K562 (cell line): ENCODE results near the gene CCDC28B.

ENCODE experiments used
- MYC ChIP-seq, 2 experiments: fragments of 250-450 bp in 1 of 2; sonication (Bioruptor Pico) in 1 of 2; IDR thresholded peaks; 2 replicates each; pipeline versions ENCODE4 v1.5.1 to v1.6.1; 2012 to 2021; ENCODE audit warnings: low read depth in 2 of 2, borderline replicate concordance in 1 of 2, improper control_type of control experiment in 1 of 2, low read length in 1 of 2, mild to moderate bottlenecking in 1 of 2, moderate library complexity in 1 of 2
- ZNF24 ChIP-seq: fragments of 450-650 bp; IDR thresholded peaks from 2 replicates; pipeline ENCODE4 v1.6.1; 2016
- TF ChIP-seq, protein P1 (sequence below): fragments of 150-350 bp; conservative IDR thresholded peaks from 2 replicates; pipeline ENCODE4 v1.6.1; 2014; ENCODE audit warnings: low read length

DNA sequence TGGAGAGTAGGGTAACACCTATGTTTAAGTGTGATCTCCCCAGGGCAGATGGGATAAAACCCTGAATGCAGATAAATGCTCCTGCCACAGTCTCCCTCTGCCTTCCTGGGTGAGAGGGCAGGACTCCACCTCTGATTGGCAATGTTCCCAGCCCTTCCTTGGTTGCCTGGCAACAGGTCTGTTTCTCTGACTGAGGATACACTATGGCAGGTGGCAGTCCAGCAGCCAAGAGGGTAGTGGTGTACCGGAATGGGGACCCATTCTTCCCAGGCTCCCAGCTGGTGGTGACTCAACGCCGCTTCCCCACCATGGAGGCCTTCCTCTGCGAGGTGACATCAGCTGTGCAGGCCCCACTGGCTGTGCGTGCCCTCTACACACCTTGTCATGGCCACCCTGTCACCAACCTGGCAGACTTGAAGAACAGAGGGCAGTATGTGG lies 8.5 kb downstream of the CCDC28B start, which contains the start of gene DCDC2B:
- TF ChIP-seq, protein P1, sequence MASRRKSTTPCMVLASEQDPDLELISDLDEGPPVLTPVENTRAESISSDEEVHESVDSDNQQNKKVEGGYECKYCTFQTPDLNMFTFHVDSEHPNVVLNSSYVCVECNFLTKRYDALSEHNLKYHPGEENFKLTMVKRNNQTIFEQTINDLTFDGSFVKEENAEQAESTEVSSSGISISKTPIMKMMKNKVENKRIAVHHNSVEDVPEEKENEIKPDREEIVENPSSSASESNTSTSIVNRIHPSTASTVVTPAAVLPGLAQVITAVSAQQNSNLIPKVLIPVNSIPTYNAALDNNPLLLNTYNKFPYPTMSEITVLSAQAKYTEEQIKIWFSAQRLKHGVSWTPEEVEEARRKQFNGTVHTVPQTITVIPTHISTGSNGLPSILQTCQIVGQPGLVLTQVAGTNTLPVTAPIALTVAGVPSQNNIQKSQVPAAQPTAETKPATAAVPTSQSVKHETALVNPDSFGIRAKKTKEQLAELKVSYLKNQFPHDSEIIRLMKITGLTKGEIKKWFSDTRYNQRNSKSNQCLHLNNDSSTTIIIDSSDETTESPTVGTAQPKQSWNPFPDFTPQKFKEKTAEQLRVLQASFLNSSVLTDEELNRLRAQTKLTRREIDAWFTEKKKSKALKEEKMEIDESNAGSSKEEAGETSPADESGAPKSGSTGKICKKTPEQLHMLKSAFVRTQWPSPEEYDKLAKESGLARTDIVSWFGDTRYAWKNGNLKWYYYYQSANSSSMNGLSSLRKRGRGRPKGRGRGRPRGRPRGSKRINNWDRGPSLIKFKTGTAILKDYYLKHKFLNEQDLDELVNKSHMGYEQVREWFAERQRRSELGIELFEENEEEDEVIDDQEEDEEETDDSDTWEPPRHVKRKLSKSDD: no peak
- TF ChIP-seq ZNF24 (no peak), MYC (IDR thresholded peaks at IDR 0.05; ENCODE audit: low read depth, low read length) (no peak), MYC (CRISPR knock-in tag; IDR thresholded peaks at IDR 0.05; ENCODE audit: borderline replicate concordance, low read depth) (no peak)
